ENCODE measurements around the gene MCAT. TPM values are rescaled to one million over a fixed set of nuclear protein-coding genes. Genes with fewer than 3 reads are reported as not detected.
"Not testable (repeated sequence)": the region's sequence is repeated elsewhere in the genome, so short reads cannot be mapped to it uniquely, and the experiment has no call there.

Gene MCAT
- total RNA-seq, 1 donor from 2014 or later, result 11.5 TPM

- DNase-seq (ENCODE audit: low spot score), result no peak
Observed at GRCh38 chr22:43154887-43155536, 11.8 kb upstream of the MCAT start.

DNA sequence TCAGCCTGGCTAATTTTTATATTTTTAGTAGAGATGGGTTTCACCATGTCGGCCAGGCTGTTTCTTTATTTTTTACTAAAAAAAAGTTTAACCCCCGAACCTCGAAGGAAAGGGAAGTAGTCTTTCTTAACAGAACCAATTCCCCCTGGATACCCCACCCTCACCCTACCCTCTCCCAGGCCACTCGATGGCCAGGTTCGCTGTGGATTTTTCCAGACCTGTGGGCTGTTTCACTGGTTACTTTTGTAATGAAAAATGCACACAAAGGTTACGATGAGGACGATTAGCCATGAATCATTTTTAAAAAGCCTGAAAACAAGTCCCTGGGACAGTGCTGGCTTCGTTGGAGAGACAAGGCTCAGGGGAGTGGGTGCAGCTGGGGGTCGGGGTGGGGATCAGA lies 10.7 kb upstream of the MCAT start:
- DNase-seq (ENCODE audit: low spot score), result no peak

- no peak for DNase-seq (ENCODE audit: low spot score)
Observed at GRCh38 chr22:43152357-43153071, 9.3 kb upstream of the MCAT start.

GRCh38 chr22:43152003-43152356 lies 8.8 kb upstream of the MCAT start:
- DNase-seq (ENCODE audit: low spot score), result no peak

DNA sequence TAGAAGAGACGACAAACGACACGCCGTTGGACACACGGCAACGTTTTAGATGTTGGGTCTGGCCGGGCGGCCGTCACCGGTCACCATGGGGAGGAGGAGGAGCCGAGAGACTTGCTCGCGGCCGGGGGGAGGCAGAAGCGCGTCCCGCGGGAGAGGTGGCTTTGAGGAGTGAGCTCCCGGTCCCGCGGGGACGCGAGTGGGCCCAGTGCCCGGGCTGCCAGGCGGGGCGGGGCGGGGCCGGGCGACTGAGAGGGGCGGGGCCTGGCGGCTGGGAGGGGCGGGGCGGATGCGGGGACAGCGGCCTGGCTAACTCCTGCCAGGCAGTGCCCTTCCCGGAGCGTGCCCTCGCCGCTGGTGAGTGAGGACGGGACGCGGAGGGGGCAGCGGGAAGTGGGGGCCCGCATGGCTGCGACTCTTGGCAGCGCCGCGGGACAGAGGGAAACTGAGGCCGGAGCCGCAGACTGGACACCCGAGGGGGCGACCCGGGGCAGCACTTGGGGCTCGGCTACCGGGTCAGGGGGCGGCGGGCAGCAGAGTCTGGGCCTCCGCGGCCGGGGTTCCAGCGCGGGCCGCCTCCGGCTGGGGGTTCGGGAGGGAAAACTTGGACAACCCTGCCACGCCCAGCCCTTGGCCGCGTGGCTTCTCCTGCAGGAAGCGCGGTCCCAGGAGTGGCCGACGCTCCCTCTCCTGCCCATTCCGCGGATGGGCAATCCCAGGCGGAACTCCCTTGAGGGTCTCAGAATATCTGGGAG lies 8.2 kb upstream of the MCAT start, which contains the start of gene TSPO:
TSPO (plus strand) TSS at position 309 of the 752 bp plus-strand sequence. CDS start 7,680 bp downstream, outside the sequence.
- peak; percentile 95 for DNase-seq (ENCODE audit: low spot score)

GRCh38 chr22:43150731-43151206 lies 7.6 kb upstream of the MCAT start:
- DNase-seq (ENCODE audit: low spot score), result no peak

- DNase-seq (ENCODE audit: low spot score), result no peak
Observed at GRCh38 chr22:43148581-43148980, 5.4 kb upstream of the MCAT start.

DNA sequence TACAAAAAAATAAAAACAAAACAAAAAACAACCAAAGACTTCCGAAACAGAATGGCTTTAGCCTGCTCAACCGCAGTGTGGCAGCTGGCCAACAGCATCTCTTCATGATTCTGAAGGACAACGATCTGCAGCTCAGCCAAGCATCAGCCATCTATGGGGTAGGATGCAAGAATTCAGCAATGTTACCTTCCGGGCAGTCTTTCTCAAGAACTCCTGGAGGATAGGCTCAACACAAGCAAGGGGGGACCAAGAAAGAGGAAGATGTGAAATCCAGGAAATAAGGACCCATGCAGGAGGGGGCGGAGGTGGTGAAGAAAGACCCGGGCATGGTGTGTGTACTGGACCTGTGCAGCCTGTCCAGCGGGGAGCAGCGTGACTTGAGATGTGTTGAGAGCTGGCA lies 4.6 kb upstream of the MCAT start:
- no peak for DNase-seq (ENCODE audit: low spot score)

GRCh38 chr22:43146332-43146731 lies 3.1 kb upstream of the MCAT start:
- not testable (repeated sequence) for DNase-seq (ENCODE audit: low spot score)

DNA sequence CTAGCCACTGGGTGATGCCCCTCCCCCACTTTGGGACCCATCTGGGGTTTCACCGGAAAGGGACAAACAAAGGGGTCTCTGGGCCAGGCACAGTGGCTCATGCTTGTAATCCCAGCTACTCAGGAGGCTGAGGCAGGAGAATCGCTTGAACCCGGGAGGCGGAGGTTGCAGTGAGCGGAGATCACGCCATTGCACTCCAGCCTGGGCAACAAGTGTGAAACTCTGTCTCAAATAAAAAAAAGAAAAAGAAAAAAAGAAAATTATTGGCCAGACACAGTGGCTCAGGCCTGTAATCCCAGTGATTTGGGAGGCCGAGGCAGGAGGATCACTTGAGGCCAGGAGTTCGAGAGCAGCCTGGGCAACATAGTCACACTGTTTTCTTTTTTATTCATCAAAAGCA lies 2.2 kb upstream of the MCAT start:
- DNase-seq (ENCODE audit: low spot score), result not testable (repeated sequence)

GRCh38 chr22:43144949-43145348 lies 1.8 kb upstream of the MCAT start:
- DNase-seq (ENCODE audit: low spot score), result no peak

DNA sequence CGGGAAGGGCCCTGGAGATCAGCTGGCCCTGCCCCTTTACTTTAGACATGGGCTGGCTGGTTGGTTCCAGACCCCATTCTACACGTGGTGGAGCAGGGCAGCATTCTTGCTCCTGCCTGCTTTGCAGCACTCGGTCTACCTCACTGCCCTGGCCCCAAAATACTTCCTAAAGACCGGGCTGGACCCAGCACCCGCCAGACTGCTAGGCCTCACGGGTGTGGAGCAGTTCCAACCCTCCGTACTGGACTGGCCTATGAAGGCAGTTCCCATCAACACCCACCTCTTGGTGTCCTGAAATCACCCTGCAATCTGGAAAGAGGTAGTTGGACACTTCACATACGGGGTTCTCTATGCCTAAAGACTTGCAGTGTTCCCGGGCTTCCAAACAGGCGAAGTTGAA lies 6.4 kb downstream of the MCAT start:
- no peak for DNase-seq (ENCODE audit: low spot score)

GRCh38 chr22:43136255-43136654 lies 6.9 kb downstream of the MCAT start:
- DNase-seq (ENCODE audit: low spot score), result no peak

GRCh38 chr22:43135565-43135964 lies 7.6 kb downstream of the MCAT start:
- DNase-seq (ENCODE audit: low spot score), result no peak

DNA sequence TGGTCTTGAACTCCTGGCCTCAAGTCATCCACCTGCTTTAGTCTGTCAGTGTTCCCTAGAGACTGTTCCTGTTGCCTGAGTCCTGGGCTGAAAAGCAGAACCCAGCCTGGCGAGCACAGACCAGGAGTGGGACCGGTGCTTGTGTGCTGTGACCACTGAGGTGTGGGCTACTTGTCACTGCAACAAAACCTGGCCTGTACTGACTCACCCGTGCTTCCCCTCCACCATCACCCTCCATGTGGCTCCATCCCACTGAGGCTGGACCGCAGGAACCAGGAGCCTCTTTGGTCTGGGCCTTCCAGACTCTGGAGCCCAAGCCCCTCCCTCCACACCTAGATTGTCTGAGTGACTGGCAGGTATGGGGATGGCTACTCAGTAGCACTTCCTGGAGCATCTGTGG lies 8.6 kb downstream of the MCAT start:
- no peak for DNase-seq (ENCODE audit: low spot score)

DNA sequence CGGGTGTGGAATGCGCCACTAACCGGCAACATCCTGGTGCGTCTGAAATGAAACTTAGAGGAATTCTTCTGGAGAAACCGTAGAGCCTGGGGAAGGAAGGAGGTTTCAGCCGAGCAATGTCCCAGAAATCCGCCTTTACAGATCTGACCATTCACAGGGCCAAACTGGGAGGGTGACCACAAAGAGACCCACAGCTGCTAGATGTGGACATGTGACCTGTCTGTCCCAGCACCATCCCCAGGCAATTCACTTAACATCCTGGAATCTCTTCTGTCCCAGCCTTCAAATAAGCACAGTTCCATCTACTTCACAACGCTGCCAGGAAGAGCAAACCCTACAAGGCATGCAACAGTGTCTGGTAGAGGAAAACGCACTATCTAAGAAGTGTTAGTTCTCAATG lies 9.8 kb downstream of the MCAT start:
- no peak for DNase-seq (ENCODE audit: low spot score)

DNA sequence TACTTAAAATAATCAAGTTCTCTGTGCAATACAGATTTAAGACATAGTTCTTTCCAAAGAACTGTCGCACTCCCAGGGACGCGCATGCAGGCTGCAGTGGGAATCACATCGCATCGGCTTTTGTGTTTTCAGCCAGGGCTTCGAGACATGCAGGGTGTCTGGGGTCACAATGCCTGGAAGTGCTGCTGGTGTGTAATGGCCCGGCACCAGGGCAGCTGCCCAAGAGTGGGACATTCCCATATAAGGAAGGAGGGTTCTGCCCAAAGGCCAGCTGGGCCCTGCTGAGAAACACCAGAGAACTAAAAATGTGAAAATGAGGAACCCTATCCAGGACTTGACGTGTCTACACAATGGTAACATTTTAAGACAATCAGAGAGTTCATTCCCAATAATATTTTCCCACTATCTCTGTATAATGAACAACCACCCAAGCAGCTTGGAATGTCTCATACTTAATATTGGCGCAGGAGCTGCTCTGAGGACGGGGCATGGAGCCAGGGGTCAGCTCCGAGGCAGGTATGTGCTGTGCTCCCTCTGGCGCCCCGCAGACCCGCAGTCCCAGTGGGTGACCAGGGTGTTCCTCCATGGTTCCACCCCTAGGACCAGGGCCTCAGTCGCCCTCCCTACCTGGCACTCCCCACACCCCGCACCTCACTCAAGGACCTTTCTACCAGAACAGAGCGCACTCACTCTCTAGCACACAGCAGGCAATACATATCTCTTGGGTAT lies 11.3 kb downstream of the MCAT start:
- no peak for DNase-seq (ENCODE audit: low spot score)

GRCh38 chr22:43129426-43130425 lies 13.5 kb downstream of the MCAT start:
- DNase-seq (ENCODE audit: low spot score), result no peak

GRCh38 chr22:43128928-43129424 lies 14.2 kb downstream of the MCAT start:
- DNase-seq (ENCODE audit: low spot score), result no peak

- DNase-seq (ENCODE audit: low spot score), result no peak
Observed at GRCh38 chr22:43128116-43128515, 15.1 kb downstream of the MCAT start.

All from mesenteric fat pad (tissue), 1 donor.